Measurements from ENCODE around the gene PRPF31.

DNA sequence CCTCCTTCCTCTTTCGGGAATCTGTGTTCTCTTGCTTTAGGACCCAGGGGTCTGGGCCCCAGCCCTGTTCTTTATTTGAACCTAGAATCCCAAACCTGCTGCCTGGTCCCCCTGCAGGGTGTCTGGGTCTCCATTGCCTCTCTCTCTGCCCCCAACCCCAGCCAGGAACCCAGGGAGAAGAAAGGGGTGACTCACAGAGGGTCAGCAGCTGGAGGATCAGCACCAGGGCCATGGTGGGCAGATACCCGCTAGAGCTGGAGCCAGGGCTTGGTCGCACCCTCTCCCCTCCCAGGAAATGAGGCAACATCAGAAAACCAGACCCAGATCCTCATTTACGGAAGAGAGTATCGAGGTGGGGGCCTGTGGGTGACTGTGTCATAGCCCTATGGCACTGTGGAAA, 15.0 kb upstream of the PRPF31 start, which contains the start of gene OSCAR:
- TF ChIP-seq, protein P1, sequence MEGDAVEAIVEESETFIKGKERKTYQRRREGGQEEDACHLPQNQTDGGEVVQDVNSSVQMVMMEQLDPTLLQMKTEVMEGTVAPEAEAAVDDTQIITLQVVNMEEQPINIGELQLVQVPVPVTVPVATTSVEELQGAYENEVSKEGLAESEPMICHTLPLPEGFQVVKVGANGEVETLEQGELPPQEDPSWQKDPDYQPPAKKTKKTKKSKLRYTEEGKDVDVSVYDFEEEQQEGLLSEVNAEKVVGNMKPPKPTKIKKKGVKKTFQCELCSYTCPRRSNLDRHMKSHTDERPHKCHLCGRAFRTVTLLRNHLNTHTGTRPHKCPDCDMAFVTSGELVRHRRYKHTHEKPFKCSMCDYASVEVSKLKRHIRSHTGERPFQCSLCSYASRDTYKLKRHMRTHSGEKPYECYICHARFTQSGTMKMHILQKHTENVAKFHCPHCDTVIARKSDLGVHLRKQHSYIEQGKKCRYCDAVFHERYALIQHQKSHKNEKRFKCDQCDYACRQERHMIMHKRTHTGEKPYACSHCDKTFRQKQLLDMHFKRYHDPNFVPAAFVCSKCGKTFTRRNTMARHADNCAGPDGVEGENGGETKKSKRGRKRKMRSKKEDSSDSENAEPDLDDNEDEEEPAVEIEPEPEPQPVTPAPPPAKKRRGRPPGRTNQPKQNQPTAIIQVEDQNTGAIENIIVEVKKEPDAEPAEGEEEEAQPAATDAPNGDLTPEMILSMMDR (IDR thresholded peaks at IDR 0.05; ENCODE audit: borderline replicate concordance, extremely low read depth, low read length, poor library complexity, severe bottlenecking): no peak
- no peak for TF ChIP-seq EZH2 (IDR thresholded peaks at IDR 0.05; ENCODE audit: borderline replicate concordance, low read depth, low read length, severe bottlenecking)
